Thoracic aorta (tissue), 2 donors: ENCODE measurements around the gene FBXL12. TPM values are rescaled to one million over a fixed set of nuclear protein-coding genes. Genes with fewer than 3 reads are reported as not detected.
A peak's percentile ranks its signal among the peaks of the same experiment; 100 is the strongest.
"Not testable (repeated sequence)": the region's sequence is repeated elsewhere in the genome, so short reads cannot be mapped to it uniquely, and the experiment has no call there.

ENCODE experiments used
- ATAC-seq: fragments of 150-250 bp; one replicate; pipeline ENCODE4 v1.8.0; 2017; ENCODE audit warnings: low read depth; ENCODE audit not compliant: insufficient number of reproducible peaks, low FRiP score
- DNase-seq: peaks from one replicate; pipeline ENCODE4 v3.0.0-alpha.2; 2020; ENCODE audit warnings: low spot score
- H3K27ac ChIP-seq, 2 donors: fragments of 200-600 bp; sonication (generic); 1 replicate in 1 of 2; 2 replicates in 1 of 2; pipeline ENCODE4 v1.5.1; 2016; ENCODE audit warnings: mild to moderate bottlenecking in 2 of 2, moderate library complexity in 2 of 2
- H3K27me3 ChIP-seq: fragments of 200-600 bp; sonication (generic); replicated peaks from 2 replicates; pipeline ENCODE4 v1.6.0; 2016; ENCODE audit warnings: mild to moderate bottlenecking; ENCODE audit not compliant: insufficient read depth
- H3K36me3 ChIP-seq: fragments of 200-600 bp; sonication (generic); one replicate; pipeline ENCODE4 v1.5.1; 2016
- H3K4me1 ChIP-seq, 2 donors: fragments of 200-600 bp; sonication (generic); 1 replicate in 1 of 2; 2 replicates in 1 of 2; pipeline versions ENCODE4 v1.5.1 to v1.6.0; 2016; ENCODE audit warnings: low read depth in 2 of 2, mild to moderate bottlenecking in 1 of 2; ENCODE audit not compliant: control insufficient read depth in 1 of 2
- H3K4me3 ChIP-seq: fragments of 200-600 bp; sonication (generic); 2 replicates; pipeline ENCODE4 v1.5.1; 2016; ENCODE audit warnings: mild to moderate bottlenecking
- H3K9me3 ChIP-seq: fragments of 200-600 bp; sonication (generic); 2 replicates; pipeline ENCODE4 v1.5.1; 2016
- total RNA-seq, 2 donors: library from RNA; depleted of rRNA; stranded (reverse); fragments of >200 nt; gene quantifications; one replicate each; pipeline versions ENCODE4 v1.1.0 to v1.2.3, GENCODE V29; 2016
- TF ChIP-seq, protein P1 (sequence below): fragments of 200-600 bp; sonication (generic); IDR thresholded peaks from one replicate; pipeline ENCODE4 v1.5.1; 2019; ENCODE audit warnings: antibody characterized with exemption

FBXL12 gene
- total RNA-seq, 2 donors from 2014 or later, result 28.9 to 64.8 TPM

DNA sequence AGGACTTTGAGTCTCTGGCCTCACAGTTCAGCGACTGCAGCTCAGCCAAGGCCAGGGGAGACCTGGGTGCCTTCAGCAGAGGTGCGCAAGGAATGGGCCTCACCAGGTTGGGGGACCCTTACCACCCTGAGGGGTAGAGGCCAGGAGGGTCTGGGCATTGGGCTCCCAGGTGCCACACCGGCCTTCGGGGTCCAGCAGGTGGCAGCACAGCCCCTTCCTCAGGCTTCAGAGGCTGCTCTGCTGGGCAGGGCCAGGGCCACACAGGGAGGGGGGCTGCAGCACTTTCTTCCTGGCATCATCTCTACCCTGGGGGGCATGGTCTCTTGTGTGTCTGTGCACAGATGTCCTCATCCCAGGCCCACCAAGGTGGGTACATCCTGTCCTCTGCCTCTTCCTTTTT, 29.2 kb upstream of the FBXL12 start:
- TF ChIP-seq, protein P1, sequence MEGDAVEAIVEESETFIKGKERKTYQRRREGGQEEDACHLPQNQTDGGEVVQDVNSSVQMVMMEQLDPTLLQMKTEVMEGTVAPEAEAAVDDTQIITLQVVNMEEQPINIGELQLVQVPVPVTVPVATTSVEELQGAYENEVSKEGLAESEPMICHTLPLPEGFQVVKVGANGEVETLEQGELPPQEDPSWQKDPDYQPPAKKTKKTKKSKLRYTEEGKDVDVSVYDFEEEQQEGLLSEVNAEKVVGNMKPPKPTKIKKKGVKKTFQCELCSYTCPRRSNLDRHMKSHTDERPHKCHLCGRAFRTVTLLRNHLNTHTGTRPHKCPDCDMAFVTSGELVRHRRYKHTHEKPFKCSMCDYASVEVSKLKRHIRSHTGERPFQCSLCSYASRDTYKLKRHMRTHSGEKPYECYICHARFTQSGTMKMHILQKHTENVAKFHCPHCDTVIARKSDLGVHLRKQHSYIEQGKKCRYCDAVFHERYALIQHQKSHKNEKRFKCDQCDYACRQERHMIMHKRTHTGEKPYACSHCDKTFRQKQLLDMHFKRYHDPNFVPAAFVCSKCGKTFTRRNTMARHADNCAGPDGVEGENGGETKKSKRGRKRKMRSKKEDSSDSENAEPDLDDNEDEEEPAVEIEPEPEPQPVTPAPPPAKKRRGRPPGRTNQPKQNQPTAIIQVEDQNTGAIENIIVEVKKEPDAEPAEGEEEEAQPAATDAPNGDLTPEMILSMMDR, result no peak
- no peaks in the 10 kb centered on the region for H3K27me3 ChIP-seq
- DNase-seq (no peak), ATAC-seq (no peak)
- H3K9me3 ChIP-seq, result no peaks in the 10 kb centered on the region
- no peak overlapping the region for H3K27ac ChIP-seq
- H3K4me3 ChIP-seq, result no peak overlapping the region
- H3K4me1 ChIP-seq, result no peaks in the 10 kb centered on the region
- H3K36me3 ChIP-seq, result peaks cover 32% of the 10 kb centered on the region

DNA sequence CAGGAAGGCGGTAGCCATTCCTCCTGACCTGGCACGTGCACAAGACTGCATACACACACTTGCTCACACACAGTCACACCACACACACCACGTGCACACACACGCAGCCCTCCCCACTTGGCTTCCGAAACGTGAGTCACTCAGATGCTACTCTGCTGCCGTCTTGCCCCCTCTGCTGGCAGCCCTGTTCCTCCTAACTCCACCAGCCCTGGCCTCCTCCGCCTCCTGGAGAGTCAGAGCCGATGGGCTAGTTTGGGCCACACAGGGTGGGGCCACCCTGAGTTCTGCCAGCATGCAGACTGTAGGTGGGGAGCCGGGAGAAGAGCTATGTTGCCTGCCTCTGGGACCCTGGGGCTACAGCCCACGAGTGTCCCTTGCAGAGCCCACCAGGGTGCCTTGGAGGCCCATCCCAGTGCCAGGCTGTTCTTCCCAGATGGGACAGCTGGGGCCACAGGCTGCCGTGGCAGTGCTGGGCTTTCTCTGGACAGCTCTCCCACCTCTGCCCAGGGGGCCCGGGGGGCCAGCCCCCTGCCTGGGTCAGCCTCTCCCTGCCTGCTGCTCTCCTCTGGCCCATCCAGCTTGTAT, 28.3 kb upstream of the FBXL12 start:
- Histone ChIP-seq H3K27me3 (no peaks in the 10 kb centered on the region), H3K27ac (no peak overlapping the region), H3K9me3 (no peaks in the 10 kb centered on the region), H3K4me3 (no peak overlapping the region), H3K4me1 (no peaks in the 10 kb centered on the region), H3K36me3 (peaks cover 39% of the 10 kb centered on the region)
- TF ChIP-seq, protein P1, result peak; percentile 42
- DNase-seq (peak; percentile 41), ATAC-seq (peak; percentile 86)

DNA sequence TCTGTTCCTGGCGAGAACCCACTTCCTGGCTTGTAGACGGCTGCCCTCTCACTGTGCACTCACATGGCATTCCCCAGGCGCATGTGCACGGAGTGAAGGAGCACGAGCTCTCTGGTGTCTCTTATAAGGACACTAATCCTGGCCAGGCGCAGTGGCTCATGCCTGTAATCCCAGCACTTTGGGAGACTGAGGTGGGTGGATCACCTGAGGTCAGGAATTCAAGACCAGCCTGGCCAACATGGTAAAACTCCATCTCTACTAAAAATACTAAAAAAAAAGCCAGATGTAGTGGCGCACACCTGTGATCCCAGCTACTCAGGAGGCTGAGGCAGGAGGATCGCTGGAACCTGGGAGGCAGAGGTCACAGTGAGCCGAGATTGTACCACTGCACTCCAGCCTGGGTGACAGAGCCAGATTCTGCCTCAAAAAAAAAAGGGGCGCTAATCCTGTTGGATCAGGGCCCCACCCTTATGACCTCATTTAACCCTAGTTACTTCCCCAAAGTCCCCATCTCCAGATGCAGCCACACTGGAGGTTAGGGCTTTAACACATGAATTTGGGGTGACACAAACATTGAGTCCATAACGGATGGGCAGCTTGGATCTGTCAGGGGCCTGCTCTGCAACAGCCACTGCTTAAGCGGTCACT, 24.9 kb upstream of the FBXL12 start:
- peaks cover 49% of the 10 kb centered on the region for H3K36me3 ChIP-seq
- not testable (repeated sequence) for DNase-seq

DNA sequence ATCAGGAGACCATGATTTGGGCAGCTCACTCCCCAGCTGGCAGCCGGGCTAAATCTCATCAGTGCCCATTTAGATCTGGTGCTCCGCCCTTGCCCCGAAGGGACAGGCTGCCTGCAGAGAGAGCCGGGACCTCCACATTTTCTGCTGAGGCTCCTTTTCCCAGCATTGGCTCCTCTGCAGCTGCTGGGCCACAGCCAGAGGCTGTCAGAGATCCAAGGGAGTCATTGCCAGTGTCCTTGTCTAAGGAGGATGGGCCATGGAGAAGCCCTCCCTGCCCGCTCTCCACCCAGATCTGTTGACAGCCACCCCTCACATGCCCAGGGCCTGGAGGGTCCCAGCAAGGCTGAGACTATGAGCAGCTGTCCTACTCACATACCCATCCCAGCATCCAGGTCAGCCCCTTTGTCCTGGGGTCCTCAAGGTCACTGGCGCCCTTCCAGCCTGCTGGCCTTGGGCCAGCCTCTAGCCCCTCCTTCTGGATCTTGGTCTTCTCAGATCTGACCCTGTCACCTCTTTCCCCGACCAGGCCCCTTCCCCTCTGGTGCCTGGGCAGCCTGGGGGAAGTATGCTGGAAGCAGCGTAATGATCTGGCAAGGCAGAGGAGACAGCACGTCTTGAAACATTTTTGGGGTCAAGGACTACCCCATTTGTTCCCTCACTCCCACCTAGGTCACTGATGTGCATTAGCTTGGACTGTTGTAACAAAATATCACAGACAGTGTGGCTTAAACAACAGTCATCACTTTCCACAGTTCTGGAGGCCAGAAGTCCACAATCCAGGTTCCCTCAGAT, 24.2 kb upstream of the FBXL12 start:
- H3K36me3 ChIP-seq, result peaks cover 42% of the 10 kb centered on the region

More for the DNA sequence above, 24.9 kb upstream of the FBXL12 start:
- H3K4me3 ChIP-seq, H3K27ac ChIP-seq, H3K9me3 ChIP-seq, H3K4me1 ChIP-seq, H3K27me3 ChIP-seq, ATAC-seq: not testable (repeated sequence)

DNA sequence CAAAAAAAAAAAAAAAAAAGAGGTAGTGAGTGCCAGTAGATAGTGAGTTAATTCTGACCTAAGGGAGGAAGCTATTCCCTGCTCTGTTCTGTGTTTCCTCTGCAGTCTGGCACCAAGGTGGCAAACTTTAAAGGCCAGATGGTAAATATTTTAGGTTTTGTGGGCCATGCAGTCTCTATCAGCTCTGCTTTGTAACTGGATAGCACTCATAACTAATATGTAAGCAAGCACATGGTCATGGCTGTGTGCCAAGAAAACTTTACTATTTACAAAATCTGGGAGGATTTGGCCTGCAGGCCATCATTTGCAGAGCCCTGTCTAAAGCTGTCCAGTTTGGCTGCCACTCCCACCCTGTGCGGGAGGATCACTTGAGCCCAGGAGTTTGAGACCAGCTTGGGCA, 20.5 kb upstream of the FBXL12 start:
- TF ChIP-seq, protein P1, result no peak
- Histone ChIP-seq H3K27ac (no peak overlapping the region), H3K4me1 (peaks cover 10 to 16% of the 10 kb centered on the region in 2 donors), H3K4me3 (no peak overlapping the region), H3K36me3 (peaks cover 36% of the 10 kb centered on the region), H3K9me3 (no peaks in the 10 kb centered on the region), H3K27me3 (no peaks in the 10 kb centered on the region)
- DNase-seq, result no peak
- ATAC-seq, result no peak

More for the DNA sequence above, 24.2 kb upstream of the FBXL12 start:
- no peaks in the 10 kb centered on the region for H3K9me3 ChIP-seq
- no peak overlapping the region for H3K4me3 ChIP-seq
- TF ChIP-seq, protein P1, result no peak
- ATAC-seq, result no peak
- no peak overlapping the region for H3K27ac ChIP-seq
- DNase-seq, result no peak
- no peaks in the 10 kb centered on the region for H3K27me3 ChIP-seq
- no peaks in the 10 kb centered on the region for H3K4me1 ChIP-seq
